ENCODE data around the gene RANBP10. TPM values are rescaled to one million over a fixed set of nuclear protein-coding genes. Genes with fewer than 3 reads are reported as not detected.

The RANBP10 gene
- 3.8 and 9.8 TPM in 2 replicates for total RNA-seq

GRCh38 chr16:67806428-67807147 is at the start of gene RANBP10, which contains the start of gene TSNAXIP1:
TSS of gene RANBP10 (minus strand) at chr16:67806560. CDS start at chr16:67806536, 24 bp downstream.
TSS of gene TSNAXIP1 (plus strand) at chr16:67806889. CDS start at chr16:67807150, 261 bp downstream.

GRCh38 chr16:67847064-67847861 is 40.9 kb upstream of the RANBP10 start, which contains the start of gene CENPT:
TSS of gene CENPT (minus strand) at chr16:67847693. CDS start at chr16:67833859, 13,834 bp downstream.

GRCh38 chr16:67846320-67847063 is 40.1 kb upstream of the RANBP10 start, which contains the start of gene NUTF2:
TSS of gene NUTF2 (plus strand) at chr16:67846933. CDS start at chr16:67865131, 18,198 bp downstream.

GRCh38 chr16:67841816-67842508 is 35.6 kb upstream of the RANBP10 start, which contains the start of gene THAP11:
TSS of gene THAP11 (plus strand) at chr16:67842320. CDS start at chr16:67842555, 235 bp downstream.

GRCh38 chr16:67719048-67719777 is 87.1 kb downstream of the RANBP10 start, which contains the start of gene GFOD2:
TSS of gene GFOD2 (minus strand) at chr16:67719316. CDS start at chr16:67685715, 33,601 bp downstream.

Other genes with a start within 250 kb of the RANBP10 start
- 33.5 and 36.4 TPM in 2 replicates for gene CTCF, start 244.0 kb downstream of the RANBP10 start, total RNA-seq
- under 0.01 and 0.07 TPM in 2 replicates for gene CARMIL2, start 161.4 kb downstream of the RANBP10 start, total RNA-seq
- 10.3 and 13.8 TPM in 2 replicates for gene ACD, start 146.3 kb downstream of the RANBP10 start, total RNA-seq
- 0.57 and 5.8 TPM in 2 replicates for gene PARD6A, start 145.6 kb downstream of the RANBP10 start, total RNA-seq
- 13.2 and 17.4 TPM in 2 replicates for gene ENKD1, start 139.8 kb downstream of the RANBP10 start, total RNA-seq
- gene C16orf86, start 139.7 kb downstream of the RANBP10 start, total RNA-seq: 0.34 and 0.85 TPM in 2 replicates
- 15.4 and 23.6 TPM in 2 replicates for gene GFOD2, start 87.2 kb downstream of the RANBP10 start, total RNA-seq
- gene TSNAXIP1, start 329 bp upstream of the RANBP10 start, total RNA-seq: 0.50 TPM in 1 of 2 replicates, not detected in the other
- gene THAP11, start 35.8 kb upstream of the RANBP10 start, total RNA-seq: 29.0 and 34.7 TPM in 2 replicates
- gene NUTF2, start 40.4 kb upstream of the RANBP10 start, total RNA-seq: 140 and 141 TPM in 2 replicates
- gene CENPT, start 41.1 kb upstream of the RANBP10 start, total RNA-seq: 10.3 and 16.2 TPM in 2 replicates
- 36.6 and 71.5 TPM in 2 replicates for gene EDC4, start 66.5 kb upstream of the RANBP10 start, total RNA-seq
- 0.21 and 0.34 TPM in 2 replicates for gene NRN1L, start 78.3 kb upstream of the RANBP10 start, total RNA-seq
- 9.6 and 28.2 TPM in 2 replicates for gene PSKH1, start 86.7 kb upstream of the RANBP10 start, total RNA-seq
- gene CTRL, start 125.3 kb upstream of the RANBP10 start, total RNA-seq: 0.21 and 0.34 TPM in 2 replicates
- 16.1 and 16.8 TPM in 2 replicates for gene PSMB10, start 130.3 kb upstream of the RANBP10 start, total RNA-seq
- 1.7 and 4.6 TPM in 2 replicates for gene LCAT, start 137.6 kb upstream of the RANBP10 start, total RNA-seq
- 31.1 and 41.5 TPM in 2 replicates for gene SLC12A4, start 162.1 kb upstream of the RANBP10 start, total RNA-seq
- not detected in 2 replicates for gene DPEP3, start 173.9 kb upstream of the RANBP10 start, total RNA-seq
- gene DPEP2, start 192.9 kb upstream of the RANBP10 start, total RNA-seq: not detected in 2 replicates
- gene DPEP2NB, start 209.4 kb upstream of the RANBP10 start, total RNA-seq: not detected in 2 replicates
- 13.2 and 18.1 TPM in 2 replicates for gene DDX28, start 216.7 kb upstream of the RANBP10 start, total RNA-seq
- gene DUS2, start 216.7 kb upstream of the RANBP10 start, total RNA-seq: 23.3 and 24.6 TPM in 2 replicates

All from nasal cavity respiratory epithelium epithelial cell of viscerocranial mucosa (primary cell).